Embryonic facial prominence (tissue), 1 donor: ENCODE measurements around the gene C16orf95.
A peak's percentile ranks its signal among the peaks of the same experiment; 100 is the strongest.
"Not testable (repeated sequence)": the region's sequence is repeated elsewhere in the genome, so short reads cannot be mapped to it uniquely, and the experiment has no call there.

Source experiments
- DNase-seq: peaks from one replicate; pipeline ENCODE4 v3.0.0-alpha.2; 2016; ENCODE audit errors: extremely low spot score

The C16orf95 gene

DNA sequence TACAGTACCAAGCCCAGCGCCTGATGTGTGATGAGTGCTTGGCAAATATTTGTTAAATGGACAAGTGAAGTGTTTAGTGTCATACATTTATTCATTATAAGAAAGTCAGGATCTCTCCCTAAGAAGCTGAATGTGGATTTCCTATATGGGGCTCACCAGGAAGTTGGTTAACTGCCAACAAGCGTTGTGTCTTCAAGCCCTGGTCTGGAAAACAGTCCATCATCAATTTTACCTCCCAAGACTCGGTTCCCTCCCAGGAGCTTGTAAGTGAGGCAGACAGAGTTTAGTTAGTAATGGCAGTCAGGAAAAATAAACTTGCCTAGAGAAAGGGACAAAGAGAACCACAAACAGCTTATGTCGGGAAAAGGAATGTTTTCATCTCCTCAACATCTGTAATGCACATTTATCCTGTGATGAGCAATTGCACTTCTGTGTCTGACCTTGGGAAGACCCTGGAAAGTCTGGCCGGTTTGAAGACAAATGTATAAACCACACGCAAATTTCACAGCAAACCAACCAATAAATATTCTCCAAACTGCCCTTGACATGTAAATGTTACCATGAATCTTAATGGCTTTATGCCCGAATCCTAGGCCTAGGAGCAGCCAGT, 28.3 kb downstream of the C16orf95 start:
- no peak for DNase-seq

DNA sequence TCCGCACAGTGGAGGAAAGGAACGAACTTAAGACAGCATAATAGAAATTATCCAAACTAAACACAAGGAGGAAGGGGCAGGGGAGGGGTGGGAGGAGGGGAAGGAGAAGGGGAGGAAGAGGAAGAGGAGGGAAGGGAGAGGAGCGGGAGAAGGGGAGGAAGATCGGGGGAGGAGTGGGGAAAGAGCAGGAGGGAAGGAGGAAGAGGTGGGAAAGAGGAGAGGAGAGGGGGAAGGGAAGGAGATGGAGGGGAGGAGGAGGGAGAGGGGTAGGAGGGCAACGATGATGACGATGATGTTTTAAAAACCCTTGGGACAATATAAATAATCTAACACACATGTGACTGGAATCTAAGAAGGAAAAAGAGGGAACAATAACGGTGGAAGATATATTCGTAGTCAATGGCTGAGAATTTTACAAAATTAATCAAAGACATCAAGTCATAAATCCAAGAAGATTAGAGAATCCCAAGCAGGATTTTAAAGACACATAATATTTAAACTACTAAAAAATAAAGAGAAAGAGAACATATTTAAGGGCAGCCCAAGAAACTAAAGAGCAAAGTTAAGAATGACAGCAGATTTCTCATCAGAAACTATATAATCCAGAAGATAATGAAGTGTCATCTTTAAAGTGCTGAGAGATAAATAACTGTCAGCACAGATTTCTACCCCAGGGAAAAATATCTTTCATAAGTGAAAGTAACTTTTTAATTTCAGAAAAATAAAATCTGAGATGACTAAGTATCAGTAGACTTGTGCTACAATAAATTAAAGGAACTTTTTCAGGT, 30.2 kb downstream of the C16orf95 start:
- DNase-seq, result no peak

DNA sequence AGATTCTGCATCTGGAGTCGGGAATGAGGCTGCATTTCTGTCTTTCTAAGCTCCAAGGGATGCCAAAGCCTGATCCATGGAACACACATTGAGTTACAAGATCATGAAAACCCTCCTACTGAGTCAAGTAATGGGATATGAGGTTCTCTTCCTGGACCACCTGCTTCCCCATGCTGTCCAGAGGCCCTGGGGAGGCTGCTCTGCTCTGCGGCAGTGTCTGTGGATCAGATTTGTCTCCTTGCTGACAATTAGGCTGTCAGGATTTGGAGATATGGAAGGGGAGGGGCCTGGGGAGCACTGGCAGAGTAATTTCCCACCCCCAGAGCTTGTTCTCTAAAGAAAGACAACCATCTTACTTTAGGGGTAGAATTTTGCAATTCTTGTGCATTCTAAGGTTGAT, 33.0 kb downstream of the C16orf95 start:
- DNase-seq, result no peak

DNA sequence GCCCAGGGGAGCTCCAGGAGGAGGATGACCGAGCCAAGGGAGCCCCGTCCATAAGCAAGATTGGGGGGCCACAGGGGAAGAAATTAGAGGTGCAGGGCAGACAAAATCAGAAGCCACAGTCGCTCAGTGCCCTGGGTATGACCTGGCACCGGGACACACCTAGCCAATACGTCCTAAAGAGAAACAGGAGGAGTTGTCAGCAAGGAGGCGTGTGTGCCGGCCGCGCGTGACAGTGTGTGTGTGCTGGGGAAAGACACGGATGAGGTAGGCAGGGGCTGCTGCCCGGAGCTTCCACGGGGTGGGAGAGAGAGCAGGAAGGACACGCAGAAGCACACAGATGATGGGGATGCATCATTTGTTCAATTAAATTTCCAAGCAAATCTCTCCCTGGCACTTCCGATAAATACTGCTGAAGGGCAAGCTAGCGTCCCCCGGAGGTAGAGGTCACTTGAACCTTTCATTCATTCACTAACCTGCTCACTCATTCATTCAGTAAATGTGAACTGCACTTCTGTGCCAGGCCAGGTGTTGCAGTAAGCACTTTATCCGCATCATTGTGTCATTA, 38.0 kb downstream of the C16orf95 start:
- no peak for DNase-seq

DNA sequence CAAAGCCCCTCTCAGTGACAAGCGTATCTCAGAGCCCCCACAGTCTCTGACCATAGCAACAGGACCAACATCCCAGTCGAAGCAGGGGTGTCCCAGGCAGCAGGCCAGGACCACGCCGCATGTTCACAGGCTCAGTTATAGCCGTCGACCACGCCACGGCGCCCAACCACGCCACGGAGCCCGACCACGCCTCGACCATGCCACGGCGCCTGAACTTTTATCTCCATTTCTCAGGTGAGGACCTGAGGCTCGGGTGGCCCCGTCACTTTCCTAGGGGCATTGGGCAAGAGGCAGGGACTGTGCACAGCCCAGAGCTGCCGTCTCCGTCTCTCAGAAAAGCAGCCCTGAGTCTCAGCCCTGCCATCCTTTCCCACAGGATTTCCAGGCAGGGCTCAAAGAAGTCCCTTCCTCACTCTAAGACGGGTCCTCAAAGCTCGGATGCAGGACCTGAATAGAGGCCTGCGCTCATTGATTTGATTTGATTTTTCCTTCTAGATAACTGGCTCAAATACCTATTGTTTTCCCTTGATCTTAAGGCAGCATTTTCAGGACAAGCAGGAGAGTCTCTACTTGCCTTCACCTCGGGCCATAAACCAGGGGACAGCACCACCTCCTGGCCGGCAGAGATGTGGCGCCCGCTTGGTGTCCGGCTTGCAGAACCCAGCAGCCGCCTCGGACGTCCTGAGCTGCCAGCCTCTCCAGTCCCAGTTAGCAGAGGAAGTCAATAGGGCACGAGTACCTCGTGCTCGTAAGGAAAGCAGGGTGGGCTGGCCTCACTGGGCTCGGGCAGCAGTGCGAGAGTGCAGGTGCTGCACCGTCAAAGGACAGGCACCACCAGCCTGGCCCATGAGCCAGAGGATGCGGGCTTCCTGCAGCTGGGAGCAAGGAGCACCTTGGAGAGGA, 38.8 kb downstream of the C16orf95 start:
- peak; percentile 63 for DNase-seq

DNA sequence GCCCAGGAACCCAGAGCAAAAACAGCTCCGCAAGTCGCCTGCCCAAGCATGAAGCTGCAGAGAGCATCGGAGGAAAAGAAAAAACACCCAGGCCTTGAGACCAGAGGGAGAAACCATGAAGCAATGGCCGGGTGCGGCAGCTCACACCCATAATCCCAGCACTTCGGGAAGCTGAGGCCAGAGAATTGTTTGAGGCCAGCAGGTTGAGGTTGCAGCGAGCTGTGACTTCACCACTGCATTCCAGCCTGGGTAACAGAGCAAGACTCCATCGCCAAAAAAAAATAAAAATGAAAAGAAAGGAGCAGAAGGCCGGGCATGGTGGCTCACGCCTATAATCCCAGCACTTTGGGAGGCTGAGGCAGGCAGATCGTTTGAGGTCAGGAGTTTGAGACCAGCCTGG, 40.3 kb downstream of the C16orf95 start:
- no peak for DNase-seq

DNA sequence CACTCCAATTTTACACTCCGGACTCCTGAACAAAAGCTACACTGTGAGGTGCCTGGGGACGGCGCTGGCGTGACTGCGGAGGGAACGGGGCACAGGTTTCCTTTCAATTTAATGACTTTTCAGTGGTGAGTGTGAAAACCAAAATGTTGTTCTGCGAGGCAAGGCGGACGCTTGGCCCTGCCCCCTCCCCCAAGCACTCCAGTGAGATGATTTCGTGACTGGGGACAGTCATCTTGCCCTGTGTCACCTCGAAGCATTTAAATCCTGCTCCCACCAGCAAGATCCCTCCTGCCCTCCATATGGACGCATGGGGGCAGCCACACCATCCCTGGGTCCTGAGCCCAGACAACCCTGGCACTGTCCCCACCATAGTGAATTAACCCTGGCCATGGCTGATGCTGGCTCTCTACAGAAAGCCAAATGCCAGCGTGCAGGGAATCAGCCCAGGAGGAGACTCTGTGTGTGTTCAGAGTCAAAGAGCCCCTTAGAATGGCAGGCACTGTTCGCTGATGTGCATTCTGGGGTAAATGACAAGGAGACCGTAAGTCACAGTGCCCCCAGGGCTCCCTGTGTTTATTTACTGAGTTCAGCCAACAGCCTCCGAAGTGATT, 41.0 kb downstream of the C16orf95 start:
- DNase-seq, result no peak

DNA sequence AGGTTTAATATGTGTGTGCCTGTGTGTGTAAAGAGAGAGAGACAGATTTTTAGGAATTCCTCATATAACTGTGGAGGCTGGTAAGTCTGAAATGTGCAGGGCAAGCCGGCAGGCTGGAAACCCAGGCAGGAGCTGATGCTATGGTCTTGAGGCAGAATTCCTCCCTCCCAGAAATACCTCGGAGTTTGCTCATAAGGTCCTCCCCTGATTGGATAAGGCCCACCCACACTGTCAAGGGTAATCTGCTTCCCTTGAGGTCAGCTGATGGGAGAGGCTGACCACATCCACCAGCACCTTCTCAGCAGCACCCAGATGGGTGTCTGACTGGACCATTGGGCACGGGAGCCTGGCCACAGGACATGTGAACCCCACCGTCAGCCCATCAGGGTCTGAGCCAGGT, 42.4 kb downstream of the C16orf95 start:
- no peak for DNase-seq

DNA sequence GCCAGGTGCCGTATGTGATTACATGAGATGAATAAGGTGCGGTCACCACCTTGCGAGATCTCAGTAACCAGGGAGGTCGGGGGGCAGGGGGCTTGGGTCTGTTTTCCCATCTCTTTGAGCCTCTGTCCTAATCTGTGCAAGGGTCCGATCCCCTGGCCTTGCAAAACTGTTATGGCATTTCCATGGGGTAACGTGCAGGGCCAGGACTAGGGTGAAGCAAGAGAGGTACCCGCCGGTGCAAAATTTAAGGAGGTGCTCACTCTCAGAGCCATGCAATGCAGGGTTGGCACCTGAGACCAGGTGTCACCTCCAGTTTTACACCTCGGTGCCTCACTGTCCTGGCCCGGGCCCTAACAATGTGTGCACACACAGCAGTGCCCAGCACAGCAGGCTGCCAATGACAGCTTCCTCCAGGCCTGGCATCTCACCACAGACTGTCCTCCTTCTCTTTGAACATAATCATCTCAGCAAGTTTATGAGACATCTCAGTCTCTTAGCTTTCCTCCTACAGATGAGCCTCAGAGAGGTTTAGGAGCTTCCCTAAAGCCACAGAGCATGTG, 43.6 kb downstream of the C16orf95 start:
- DNase-seq, result no peak

DNA sequence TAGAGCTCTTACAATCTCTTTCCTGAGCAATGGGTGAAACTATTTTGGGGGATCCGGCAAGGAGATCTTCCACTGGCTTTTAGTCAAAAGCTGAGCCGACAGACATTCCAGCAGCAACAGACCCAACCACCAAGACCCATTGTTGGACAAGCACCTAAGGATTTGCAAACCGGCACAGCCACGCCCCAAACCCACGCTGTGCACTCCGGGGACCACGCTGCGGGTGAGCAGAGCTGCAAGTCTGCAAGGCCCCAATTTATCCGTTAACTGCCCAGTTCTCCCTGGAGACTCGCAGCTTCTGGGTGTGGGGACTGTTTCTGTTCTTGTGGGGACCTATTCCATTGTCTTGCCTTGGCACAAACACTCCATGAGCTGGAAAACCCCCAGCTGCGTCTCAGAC, 45.9 kb downstream of the C16orf95 start:
- no peak for DNase-seq

DNA sequence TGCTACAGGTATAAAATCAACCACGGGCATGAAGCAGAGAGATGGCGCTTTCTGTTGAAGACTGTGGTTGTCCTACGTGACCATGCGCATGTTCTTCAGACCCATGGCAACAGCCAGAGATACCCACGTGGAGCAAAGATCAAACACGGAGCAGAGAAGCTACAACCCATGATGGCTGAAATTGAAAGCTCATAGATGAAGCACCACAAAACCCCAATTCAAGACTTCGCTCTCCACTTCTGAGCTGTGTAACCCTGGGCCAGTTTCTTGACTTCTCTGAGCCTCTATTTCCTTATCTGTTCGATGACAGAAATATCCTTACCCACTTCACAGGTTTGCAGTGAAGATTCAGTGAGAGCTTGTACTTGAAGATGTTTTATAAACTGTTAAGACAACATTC, 49.6 kb downstream of the C16orf95 start:
- no peak for DNase-seq

DNA sequence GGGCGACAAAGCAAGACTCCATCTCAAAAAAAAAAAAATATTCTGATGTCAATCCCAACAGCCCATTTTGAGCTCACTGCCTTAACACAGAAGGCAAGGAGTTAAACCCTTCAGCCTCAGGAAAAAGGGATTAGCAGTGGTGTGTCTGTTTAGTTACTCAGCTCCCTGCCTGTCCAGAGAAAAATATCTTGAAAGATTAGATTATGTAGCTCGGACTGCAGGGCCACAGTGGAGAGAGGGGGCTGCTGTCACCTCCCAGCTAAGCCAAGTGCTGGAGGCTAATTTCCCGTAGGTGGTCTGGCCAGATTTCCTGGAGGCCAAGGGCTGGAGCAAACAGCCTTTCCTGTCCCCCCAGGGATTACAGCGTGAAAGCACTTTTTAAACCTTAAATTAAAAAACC, 50.3 kb downstream of the C16orf95 start:
- DNase-seq, result no peak

DNA sequence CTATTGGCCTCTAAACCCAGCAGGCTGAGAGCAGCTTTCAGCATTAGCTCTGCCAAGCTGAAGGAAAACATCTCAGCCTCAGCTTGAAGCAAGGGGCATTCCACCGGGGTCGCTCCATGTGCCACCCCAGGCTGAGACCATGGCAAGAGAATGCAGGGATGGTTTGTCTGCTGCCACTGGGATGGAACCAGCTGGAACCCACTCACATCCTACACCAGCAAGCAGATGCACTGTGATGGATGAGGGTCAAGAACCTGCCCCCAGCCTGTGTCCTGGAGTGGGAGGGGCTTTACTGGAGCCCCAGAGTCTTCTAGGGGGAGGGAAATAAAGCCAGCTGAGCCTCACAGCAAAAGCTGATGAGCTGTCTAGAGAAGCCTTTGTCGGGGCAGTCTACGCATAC, 51.9 kb downstream of the C16orf95 start:
- no peak for DNase-seq

DNA sequence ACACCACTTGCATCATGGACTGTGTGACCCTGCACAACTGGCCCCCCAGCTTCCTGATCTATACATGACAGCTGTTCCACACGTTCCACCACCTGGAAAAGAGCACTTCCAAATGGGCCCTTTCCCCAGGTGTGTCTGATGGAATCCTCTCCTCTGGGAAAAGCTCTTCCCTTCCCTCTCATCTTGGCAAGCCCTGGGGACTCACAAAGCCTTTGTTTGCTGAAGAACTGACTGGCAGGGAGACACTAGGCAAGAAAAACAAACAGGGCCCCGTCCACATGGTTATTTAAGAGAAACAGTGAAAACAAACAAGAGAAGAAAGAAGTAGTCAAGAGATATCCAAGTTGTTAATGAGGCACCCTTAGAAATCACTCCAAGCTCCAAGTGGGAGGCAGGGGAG, 52.6 kb downstream of the C16orf95 start:
- DNase-seq, result no peak

DNA sequence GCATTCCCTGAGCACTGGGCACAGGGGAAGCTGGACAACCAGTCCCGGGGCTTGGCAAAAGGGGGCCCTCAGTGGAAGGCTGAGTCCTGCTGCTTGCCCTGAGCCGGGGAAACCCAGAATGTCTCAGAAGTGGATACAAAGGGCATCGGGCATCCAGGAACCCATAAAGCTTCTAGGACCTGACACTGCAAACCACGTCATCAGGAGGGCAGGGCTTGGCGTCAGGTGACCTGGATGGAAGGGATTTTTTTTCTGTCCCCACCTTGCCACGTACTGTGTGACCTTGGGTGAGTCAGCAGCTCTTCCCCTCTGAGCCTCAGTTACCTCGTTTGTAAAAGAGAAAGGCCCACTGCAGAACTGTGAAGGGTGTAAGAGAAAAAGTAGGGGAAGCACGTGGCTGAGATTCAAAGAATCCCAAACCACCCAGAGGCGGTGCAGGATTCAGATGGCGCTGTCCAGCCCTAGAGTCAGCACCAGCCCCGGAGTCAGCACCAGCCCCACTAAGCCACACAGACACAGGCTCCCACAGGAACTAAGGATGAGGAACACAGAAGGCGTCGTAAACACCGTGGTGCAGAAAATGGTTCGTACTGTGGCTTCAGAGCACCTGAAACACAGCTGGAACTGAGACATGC, 53.7 kb downstream of the C16orf95 start:
- no peak for DNase-seq

DNA sequence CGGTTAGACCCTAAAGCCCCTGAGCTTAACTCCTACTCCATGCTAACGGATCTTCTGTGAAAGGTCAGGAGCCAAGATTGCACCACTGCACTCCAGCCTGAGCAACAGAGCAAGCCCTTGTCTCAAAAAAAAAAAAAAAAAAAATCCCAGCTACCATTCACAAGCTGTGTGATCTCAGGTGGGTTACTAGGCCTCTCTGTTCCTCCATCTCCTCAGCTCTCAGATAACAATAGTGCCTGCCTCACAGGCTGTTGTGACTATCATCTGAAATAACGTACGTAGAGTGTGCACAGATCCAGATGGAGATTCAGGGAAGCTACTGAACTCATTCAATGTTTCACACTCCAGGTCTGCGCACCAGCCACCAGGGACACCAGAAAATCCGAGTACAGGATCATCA, 57.8 kb downstream of the C16orf95 start:
- no peak for DNase-seq

DNA sequence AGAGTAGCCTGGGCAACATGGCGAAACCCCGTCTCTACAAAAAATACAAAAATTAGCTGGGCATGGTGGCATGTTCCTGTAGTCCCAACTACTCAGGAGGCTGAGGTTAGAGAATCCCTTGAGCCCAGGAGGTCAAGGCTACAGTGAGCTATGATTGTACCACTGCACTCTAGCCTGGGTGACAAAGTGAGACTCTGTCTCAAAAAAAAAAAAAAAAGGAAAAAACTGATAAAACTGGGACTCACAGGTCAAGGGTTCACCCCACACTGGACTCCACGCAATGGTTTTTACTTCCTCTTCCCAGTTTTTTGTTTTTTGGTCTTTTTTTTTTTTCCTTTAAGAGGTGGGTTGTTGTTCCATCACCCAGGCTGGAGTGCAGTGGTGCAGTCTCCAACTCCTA, 58.5 kb downstream of the C16orf95 start:
- not testable (repeated sequence) for DNase-seq

DNA sequence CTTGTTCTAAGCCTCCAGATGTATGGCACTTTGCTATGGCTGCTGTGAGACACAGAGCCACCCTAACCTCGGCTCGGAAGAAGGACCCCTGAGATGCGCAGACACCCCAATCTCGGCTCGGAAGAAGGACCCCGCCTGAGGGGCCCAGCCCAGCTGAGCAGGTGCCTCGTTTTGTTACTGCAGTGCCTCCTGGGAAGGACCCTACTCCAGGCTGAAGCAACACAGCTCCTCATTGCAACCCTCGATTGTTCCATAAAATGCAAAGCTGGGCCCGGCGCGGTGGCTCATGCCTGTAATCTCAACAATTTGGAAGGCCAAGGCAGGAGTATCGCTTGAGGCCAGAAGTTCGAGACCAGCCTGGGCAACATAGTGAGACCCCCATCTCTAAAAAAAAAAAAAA, 61.3 kb downstream of the C16orf95 start:
- no peak for DNase-seq

DNA sequence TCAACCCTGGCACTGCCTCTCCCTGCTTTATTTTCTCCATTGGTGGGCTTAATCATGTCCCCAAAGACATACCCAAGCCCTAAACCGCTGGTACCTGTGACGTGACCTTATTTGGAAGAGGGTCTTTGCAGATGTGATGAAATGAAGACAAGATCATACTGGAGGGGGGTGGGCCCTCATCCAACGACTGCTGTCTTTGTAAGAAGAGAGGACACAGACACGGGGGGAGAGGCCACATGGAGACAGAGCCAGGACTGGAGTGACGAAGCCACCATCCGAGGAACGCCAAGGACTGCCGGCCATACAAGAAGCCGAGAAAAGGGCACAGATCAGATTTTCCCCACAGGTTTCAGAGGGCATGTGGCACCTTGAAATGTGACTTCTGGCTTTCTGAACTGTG, 62.5 kb downstream of the C16orf95 start:
- DNase-seq, result no peak

DNA sequence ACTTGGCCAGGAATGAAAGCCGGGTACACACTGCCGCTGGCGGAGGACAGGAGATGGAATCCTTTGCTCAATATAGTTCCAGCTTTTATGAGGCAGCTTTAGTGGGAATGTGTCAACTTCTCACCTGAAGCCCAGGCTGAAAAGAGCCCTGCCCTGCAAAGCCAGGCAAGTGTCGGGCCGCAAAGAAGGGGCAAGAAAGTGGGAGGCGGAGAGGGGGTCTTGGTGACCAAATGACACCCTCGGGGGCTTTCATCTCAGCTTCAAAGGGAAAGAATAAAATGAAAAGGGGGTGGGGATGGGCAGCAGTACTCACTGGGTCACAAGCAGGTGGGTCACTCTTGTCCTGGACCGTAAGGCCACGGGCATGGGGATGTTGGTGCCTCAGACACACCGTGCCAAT, 62.9 kb downstream of the C16orf95 start:
- DNase-seq, result no peak

DNA sequence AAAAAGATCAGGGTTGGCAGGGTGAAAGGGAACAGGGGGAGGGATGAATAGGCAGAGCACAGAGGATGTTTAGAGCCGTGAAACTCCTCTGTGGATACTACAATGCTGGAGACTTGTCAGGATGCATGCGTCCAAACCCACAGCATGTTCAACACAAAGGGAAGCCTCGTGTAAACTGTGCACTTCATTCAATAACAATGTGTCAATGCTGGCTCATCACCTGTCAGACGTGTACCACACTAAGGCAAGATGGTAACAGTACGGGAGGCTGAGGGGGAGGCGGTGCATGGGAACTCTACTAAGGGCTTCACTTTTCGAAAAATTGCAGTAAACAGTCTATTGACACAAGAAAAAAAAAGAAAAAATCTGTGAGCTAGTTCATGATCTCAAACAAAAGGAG, 63.7 kb downstream of the C16orf95 start:
- no peak for DNase-seq
